GM12891 (cell line): ENCODE measurements around the gene HDAC9.

ENCODE experiments used
- POLR2A ChIP-seq: IDR thresholded peaks from 2 replicates; pipeline ENCODE4 v1.6.1; 2011; ENCODE audit warnings: low read depth, low read length, control low read depth
- POLR2AphosphoS5 ChIP-seq: IDR thresholded peaks from 2 replicates; pipeline ENCODE4 v1.6.1; 2011; ENCODE audit warnings: low read depth, low read length, control low read depth
- POU2F2 ChIP-seq: IDR thresholded peaks from 2 replicates; pipeline ENCODE4 v1.6.1; 2011; ENCODE audit warnings: low read depth, mild to moderate bottlenecking, control low read depth, low read length, moderate library complexity
- SPI1 ChIP-seq: IDR thresholded peaks from 2 replicates; pipeline ENCODE4 v1.6.1; 2011; ENCODE audit warnings: low read depth, low read length, control low read depth
- TAF1 ChIP-seq: IDR thresholded peaks from 2 replicates; pipeline ENCODE4 v1.6.1; 2011; ENCODE audit warnings: low read depth, low read length, control low read depth

GRCh38 chr7:18597754-18598153 lies 102.2 kb downstream of the HDAC9 start:
- TF ChIP-seq POLR2A (no peak), POLR2AphosphoS5 (no peak), SPI1 (no peak), TAF1 (no peak), POU2F2 (no peak)
